HepG2 (cell line): Measurements from ENCODE around the gene ZNF211. TPM values are rescaled to one million over a fixed set of nuclear protein-coding genes. Genes with fewer than 3 reads are reported as not detected.

Source experiments
- BCLAF1 ChIP-seq: fragments of 450-650 bp; IDR thresholded peaks from 2 replicates; pipeline ENCODE4 v1.6.1; 2017; ENCODE audit warnings: mild to moderate bottlenecking
- CTCF ChIP-seq: sonication (generic); formaldehyde crosslinking; IDR thresholded peaks from 2 replicates; pipeline ENCODE4 v1.5.0; 2020; ENCODE audit warnings: mild to moderate bottlenecking, missing genetic modification reagents, moderate library complexity
- DBP ChIP-seq: sonication (generic); formaldehyde crosslinking; IDR thresholded peaks from 2 replicates; pipeline ENCODE4 v1.4.0; 2020; ENCODE audit warnings: missing genetic modification reagents; ENCODE audit errors: not compliant biosample characterization
- ISX ChIP-seq: sonication (generic); formaldehyde crosslinking; conservative IDR thresholded peaks from 2 replicates; pipeline ENCODE4 v1.5.0; 2020; ENCODE audit warnings: missing genetic modification reagents
- MLXIP ChIP-seq: sonication (generic); formaldehyde crosslinking; IDR thresholded peaks from 2 replicates; pipeline ENCODE4 v1.9.0; 2021; ENCODE audit warnings: missing genetic modification reagents, borderline replicate concordance
- NKX3-1 ChIP-seq: sonication (generic); formaldehyde crosslinking; IDR thresholded peaks from 2 replicates; pipeline ENCODE4 v1.5.0; 2020; ENCODE audit warnings: missing genetic modification reagents
- PITX1 ChIP-seq: sonication (generic); formaldehyde crosslinking; IDR thresholded peaks from 2 replicates; pipeline ENCODE4 v1.5.1; 2020; ENCODE audit warnings: mild to moderate bottlenecking, missing genetic modification reagents
- POLR2AphosphoS2 ChIP-seq: IDR thresholded peaks from 2 replicates; pipeline ENCODE4 v1.6.1; 2011; ENCODE audit warnings: low read depth, low read length, improper control_type of control experiment
- SOX13 ChIP-seq, 3 experiments: fragments of 450-650 bp in 1 of 3; sonication (generic) in 1 of 3; formaldehyde crosslinking in 1 of 3; IDR thresholded peaks in 2 of 3; conservative IDR thresholded peaks in 1 of 3; 2 replicates each; pipeline versions ENCODE4 v1.5.0 to v1.6.1; 2016 to 2020; ENCODE audit warnings: antibody characterized with exemption in 1 of 3, mild to moderate bottlenecking in 1 of 3, missing compliant biosample characterization in 1 of 3, missing genetic modification reagents in 1 of 3, moderate library complexity in 1 of 3
- ZBTB39 ChIP-seq: sonication (generic); formaldehyde crosslinking; IDR thresholded peaks from 2 replicates; pipeline ENCODE4 v1.5.0; 2020; ENCODE audit warnings: missing genetic modification reagents
- ZMAT5 ChIP-seq: sonication (generic); formaldehyde crosslinking; IDR thresholded peaks from 2 replicates; pipeline ENCODE4 v1.5.0; 2020; ENCODE audit warnings: mild to moderate bottlenecking, low read depth, missing genetic modification reagents, borderline replicate concordance
- ZNF24 ChIP-seq: fragments of 450-650 bp; IDR thresholded peaks from 2 replicates; pipeline ENCODE4 v1.6.1; 2017; ENCODE audit warnings: antibody characterized with exemption, mild to moderate bottlenecking
- ZNF543 ChIP-seq: sonication (generic); formaldehyde crosslinking; IDR thresholded peaks from 2 replicates; pipeline ENCODE4 v1.4.0; 2020; ENCODE audit warnings: mild to moderate bottlenecking, missing genetic modification reagents
- ZNF614 ChIP-seq: IDR thresholded peaks from 2 replicates; pipeline ENCODE4 v1.6.1; 2018; ENCODE audit warnings: missing biosample characterization, missing genetic modification reagents, inconsistent platforms, borderline replicate concordance
- polyA plus RNA-seq, 8 experiments: library from polyadenylated mRNA; depleted of rRNA in 3 of 8; stranded (reverse) in 7 of 8; unstranded in 1 of 8; fragments of >200 nt; fragmentation: Illumina TruSeq in 4 of 8; extraction: Trizol in 4 of 8; gene quantifications; 2 replicates each; pipeline versions ENCODE4 v1.2.1 to v1.2.3, GENCODE V29; 2011 to 2016; ENCODE audit warnings: low read depth in 4 of 8, missing spikeins in 1 of 8, mixed read lengths in 1 of 8; ENCODE audit not compliant: insufficient read depth in 1 of 8
- total RNA-seq, 5 experiments: library from RNA; depleted of rRNA; stranded (reverse); fragments of >200 nt; fragmentation: Illumina TruSeq; extraction: Trizol; gene quantifications; 2 replicates each; pipeline ENCODE4 v1.2.3, GENCODE V29; 2016; ENCODE audit warnings: low read depth in 1 of 5

ZNF211 gene
- total and polyA plus RNA-seq, 2 of the 13 experiments (the other 11 are each of a cell fraction or from before 2014, with no cell fraction given) = 9.9 to 11.2 TPM

GRCh38 chr19:57632987-57633831, at the start of gene ZNF211 (continued):
- TF ChIP-seq MLXIP = no peak
- TF ChIP-seq ZBTB39 (CRISPR knock-in tag) = no peak
- no peak for TF ChIP-seq NKX3-1 (CRISPR knock-in tag)
- TF ChIP-seq BCLAF1 = no peak
- no peak for TF ChIP-seq DBP
- no peak for TF ChIP-seq ISX (CRISPR knock-in tag)
- peak; percentile 78 for TF ChIP-seq ZNF543
- no peak for TF ChIP-seq ZMAT5
- no peak for TF ChIP-seq ZNF24
- peak; percentile 40; the same call in 1 of the 2 replicates for TF ChIP-seq CTCF (CRISPR knock-in tag)
- peak; percentile 71; the same call in 1 of the 2 replicates for TF ChIP-seq PITX1 (CRISPR knock-in tag)
- peak; percentile 59; the same call in 1 of the 2 replicates for TF ChIP-seq ZNF614 (CRISPR knock-in tag)
- no peak for TF ChIP-seq SOX13 (IDR thresholded peaks at IDR 0.05)
- TF ChIP-seq SOX13 (CRISPR knock-in tag; conservative IDR thresholded peaks at IDR 0.05 in 1 of 2, IDR thresholded peaks at IDR 0.05 in 1 of 2) = no peak
- TF ChIP-seq POLR2AphosphoS2 = no peak
